HG02840 (cell line): ENCODE results near the gene ENTHD1.
"Not testable (repeated sequence)": the region's sequence is repeated elsewhere in the genome, so short reads cannot be mapped to it uniquely, and the experiment has no call there.

Source experiments
- ATAC-seq: cut with Tn5 transposase; IDR thresholded peaks from one replicate; pipeline ENCODE4 v1.9.1; 2021; ENCODE audit warnings: mild to moderate bottlenecking, moderate library complexity, moderate number of reproducible peaks; ENCODE audit not compliant: unreplicated experiment, low FRiP score

ENTHD1 gene

DNA sequence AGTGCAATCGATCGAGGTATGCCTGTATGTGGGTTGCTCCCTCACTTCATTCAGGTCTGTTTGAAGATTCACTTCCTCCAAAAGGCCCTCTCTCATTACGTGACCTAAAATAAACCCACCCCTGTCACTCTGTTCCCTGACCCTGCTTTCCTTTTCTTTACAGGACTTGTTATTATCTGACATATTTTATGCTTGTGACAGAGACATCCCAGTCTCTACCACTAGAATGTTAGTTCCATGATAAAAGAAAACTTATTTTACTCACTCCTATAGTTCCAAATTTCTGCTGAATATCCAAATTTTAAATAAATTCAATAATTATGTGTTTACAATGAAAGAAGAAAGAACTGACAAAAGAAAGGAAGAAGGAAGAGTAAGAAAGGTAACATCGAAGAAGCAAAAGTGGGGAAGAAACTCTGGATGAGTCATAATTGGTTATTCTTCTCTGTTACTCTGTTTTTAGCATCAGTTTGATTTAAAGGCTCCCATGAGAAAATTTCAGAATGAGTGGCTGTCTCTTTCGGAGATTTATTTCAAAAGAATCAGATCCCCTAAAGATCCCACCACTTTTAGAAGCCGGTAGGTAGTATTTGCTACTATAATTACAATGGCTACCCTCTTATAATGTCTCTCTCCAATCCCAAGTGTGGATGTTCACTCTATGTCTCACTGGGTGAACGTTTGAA, 33.5 kb downstream of the ENTHD1 start:
- ATAC-seq, result no peak

DNA sequence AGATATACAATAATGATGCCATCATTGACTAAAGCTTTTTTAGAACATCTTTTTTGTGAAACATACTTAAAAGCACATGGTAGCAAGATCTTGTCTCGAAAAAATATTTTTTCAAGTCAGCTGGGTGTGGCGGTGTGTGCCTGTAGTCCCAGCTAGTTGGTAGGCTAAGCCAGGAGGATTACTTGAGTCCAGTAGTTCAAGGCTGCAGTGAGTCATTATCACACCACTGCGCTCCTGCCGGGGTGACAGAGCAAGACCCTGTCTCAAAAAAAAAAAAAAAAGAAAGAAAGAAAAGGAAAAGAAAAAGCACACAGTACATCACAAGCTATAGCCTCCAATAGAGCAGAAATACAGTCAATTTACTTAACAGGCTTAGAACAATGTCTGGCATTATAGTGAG, 37.0 kb downstream of the ENTHD1 start:
- ATAC-seq, result no peak

DNA sequence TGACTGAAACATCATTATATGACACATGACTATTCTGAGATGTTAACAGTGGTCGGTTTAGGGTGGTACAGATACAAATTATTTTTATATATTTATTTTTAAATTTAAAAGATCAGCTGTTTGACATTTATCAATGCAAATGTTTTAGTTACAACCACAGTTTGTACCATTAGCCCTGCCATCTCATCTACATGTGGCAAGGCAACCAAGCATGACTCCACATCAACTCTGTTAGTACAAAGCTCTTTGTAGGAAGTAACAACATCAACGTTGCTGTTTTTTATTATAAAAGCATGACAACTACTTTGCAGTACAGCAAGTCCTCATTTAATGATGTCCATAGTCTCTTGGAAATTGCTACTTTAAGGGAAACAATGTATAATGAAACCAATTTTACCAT, 40.8 kb downstream of the ENTHD1 start:
- ATAC-seq, result no peak

DNA sequence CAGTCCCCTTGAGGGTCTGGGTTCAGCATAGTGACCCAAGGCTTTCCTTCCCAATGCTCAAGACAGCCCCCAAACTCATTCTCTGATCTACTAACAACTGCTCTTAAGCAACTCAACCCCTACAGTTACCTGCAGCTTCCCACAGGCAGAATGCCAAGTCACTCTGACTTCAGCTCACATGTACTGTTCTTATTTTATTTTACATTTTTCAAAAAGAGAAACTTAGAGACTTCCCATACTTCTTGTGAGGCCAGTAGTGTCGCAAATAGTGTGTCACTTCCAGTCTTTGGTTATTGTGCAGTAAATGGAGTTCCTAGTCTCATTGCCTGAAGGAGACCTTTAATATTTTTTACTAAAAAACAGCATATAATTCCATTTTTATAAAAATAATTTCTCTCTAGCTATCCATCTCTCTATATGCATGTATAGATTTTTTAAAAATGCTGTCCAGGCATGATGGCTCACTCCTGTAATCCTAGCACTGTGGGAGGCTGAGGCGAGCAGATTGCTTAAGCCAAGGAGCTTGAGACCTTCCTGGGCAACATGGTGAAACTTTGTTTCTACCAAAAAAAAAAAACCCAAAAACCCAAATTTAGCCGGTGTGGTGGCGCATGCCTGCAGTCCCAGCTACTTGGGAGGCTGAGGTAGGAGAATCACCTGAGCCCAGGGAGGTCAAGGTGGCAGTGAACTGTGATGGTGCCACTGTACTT, 41.8 kb downstream of the ENTHD1 start:
- ATAC-seq, result no peak

DNA sequence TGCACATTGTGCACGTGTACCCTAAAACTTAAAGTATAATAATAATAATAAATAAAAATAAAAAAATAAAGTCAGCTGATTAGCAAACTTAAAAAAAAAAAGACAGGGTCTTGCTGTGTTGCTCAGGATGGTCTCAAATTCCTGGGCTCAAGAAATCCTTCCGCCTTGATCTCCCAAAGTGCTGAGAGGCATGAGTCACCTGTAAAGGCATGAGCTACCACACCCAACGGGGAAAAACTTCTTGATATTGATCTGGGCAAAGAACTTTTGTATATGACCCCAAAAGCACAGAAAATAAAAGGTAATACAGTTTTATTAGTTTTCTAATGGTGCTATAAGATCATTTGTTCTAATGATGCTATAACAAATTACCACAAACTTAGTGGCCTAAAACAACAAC, 46.1 kb downstream of the ENTHD1 start:
- ATAC-seq, result no peak

DNA sequence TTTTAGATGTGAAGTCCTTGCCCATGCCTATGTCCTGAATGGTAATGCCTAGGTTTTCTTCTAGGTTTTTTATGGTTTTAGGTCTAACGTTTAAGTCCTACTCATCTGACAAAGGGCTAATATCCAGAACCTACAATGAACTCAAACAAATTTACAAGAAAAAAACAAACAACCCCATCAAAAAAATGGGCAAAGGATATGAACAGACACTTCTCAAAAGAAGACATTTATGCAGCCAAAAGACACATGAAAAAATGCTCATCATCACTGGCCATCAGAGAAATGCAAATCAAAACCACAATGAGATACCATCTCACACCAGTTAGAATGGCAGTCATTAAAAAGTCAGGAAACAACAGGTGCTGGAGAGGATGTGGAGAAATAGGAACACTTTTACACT, 47.0 kb downstream of the ENTHD1 start:
- not testable (repeated sequence) for ATAC-seq

DNA sequence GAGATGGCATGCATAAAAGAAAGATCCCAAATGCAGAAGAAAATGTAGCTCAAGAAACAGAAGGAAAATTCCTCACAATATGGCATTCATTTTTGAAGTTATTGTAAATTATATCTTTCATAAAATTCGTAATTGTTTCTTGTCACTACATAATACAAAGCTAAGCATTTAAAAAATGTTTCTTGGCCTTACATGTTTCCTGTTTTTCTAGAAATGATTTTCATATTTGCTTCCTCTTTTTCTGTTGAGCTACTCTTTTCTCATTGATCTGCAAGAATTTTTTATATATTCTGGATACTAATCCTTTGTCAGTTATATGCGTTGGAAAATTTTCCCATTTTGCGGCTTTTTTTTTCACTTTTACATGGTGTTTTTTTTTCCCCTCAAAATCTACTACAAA, 48.0 kb downstream of the ENTHD1 start:
- ATAC-seq, result no peak

DNA sequence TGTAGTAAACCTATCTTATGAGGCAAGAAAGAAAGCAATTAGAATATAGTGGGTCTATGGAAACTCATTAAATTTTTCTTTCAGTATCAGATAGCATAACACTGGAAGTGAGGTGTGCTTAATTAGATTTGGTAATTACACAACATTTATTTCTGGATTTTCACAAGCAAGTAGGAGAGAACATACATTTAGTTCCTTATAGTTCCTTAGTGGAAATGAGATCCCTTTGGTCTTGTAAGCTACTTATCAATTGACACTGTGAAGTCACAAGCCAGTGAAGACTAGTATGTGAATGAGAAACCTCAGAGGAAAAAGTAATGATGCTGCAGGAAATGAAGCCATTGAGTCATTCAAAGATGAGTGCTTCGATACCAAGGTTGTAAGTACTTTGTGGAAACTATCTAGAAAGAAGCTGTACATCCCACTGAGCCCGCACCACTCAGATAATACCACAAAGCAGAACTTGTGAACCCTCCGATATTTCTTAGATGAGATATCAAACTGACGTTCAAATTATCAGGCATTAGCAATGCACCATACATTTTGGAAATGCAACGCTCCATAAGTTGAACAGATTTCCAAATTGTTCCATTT, 53.5 kb downstream of the ENTHD1 start:
- ATAC-seq, result no peak

DNA sequence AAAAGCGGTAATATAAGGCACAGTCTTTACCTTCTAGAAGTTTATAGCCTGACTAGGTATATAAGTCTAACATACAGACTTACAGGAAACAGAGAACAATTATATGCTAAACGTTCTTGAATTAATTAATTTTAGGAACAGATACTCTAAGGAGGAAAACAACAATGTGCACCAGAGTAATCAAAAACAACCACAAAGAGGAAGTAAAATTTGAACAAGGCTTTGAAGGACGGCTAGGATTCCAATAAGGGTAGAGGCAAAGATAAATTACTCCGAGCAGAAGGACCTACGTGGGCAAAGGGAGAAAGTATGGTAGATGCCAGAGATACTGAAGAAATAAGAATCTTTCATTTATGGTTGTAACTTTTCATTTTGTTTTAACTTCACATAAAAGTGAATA, 54.4 kb downstream of the ENTHD1 start:
- no peak for ATAC-seq

DNA sequence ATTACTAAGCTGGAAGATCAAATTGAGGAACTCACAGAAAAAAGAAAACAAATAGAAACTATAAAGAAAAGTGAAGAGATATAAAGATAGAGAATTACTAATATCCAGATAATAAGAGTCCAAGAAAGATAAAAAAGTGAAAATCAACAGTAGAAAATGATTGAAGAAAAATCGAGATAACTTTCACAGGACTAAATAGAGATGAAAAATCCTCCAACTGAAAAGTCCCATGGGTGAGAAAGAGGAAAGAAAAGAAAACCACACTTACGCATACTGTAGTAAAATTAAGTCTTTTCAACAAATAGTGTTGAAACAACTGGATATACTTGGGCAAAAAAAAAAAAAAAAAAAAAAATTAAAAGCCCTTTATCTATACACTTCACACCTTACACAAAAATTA, 60.0 kb downstream of the ENTHD1 start:
- no peak for ATAC-seq

DNA sequence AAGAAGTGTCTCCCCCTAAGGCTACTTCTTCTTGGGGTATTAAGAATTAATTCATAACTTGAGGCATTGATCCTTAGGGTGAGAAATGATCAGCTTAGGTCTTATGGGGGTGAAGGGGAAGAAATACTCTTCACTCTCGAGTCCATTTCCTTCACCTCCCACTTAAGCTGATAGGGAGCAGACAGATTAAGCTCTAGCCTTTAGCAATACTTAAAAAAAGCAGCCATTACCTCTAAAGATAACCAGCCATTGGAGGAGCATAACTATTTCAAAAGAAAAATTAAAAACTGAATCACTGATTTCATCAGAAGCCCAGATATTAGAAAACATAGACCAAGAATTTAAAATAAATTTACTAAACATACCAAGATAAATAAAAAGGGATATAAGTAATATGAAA, 60.5 kb downstream of the ENTHD1 start:
- ATAC-seq, result no peak

DNA sequence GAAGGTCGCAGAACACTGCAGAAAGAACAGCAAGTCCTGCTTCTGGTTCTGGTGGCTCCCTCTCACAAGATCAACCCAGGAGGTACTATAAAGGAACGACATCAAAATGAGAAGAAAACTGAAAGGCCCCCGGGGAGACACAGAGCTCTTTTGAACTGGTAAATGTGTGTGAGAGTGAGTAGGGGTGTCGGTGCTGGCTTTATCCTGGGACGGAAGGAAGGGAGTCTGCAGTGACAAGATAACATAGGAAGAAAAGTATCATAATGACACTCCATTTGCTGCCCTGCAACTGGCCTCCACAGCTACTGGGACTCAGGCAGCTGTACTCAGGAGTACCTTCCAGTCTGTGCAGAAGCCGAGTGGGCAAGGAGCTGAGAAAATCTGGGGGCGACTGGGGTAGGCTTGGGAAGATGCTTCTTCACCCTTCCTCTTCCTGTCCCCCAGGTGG, 60.9 kb downstream of the ENTHD1 start:
- ATAC-seq, result no peak

DNA sequence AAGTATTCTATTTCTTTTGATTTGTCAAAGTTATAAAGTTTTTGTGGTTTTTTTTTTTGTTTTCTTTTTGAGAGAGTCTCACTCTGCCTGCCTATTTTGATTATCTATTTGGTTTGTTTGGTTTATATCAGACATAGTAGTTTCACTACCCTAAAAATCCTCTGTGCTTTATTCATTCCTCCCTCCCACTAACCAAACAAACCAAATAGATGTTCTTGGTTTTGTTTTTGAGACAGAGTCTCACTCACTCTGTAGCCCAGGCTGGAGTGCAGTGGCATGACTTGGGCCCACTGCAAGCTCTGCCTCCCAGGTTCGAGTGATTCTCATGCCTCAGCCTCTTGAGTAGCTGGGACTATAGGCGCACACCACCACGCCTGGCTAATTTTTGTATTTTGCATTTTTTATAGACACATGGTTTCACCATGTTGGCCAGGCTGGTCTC, 67.9 kb downstream of the ENTHD1 start:
- peak; percentile 65 for ATAC-seq

DNA sequence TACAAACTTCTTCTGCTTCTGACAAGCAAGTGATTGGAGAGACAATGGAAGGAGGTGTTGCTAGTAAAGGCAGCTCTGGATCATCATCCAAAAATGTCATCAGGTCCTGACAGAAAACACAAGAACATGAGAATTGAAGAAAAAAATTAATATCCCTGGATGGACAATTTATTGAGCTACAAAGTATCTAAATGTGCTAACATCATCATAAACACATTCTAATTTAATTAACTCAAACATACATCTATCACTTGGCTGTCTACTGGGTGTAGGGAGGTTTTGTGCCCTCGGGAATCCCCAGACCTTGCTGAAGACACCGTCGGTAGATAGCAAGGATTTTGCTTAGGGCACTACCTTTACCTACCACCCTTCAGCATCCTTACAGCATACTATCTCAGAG, 72.6 kb downstream of the ENTHD1 start:
- no peak for ATAC-seq

DNA sequence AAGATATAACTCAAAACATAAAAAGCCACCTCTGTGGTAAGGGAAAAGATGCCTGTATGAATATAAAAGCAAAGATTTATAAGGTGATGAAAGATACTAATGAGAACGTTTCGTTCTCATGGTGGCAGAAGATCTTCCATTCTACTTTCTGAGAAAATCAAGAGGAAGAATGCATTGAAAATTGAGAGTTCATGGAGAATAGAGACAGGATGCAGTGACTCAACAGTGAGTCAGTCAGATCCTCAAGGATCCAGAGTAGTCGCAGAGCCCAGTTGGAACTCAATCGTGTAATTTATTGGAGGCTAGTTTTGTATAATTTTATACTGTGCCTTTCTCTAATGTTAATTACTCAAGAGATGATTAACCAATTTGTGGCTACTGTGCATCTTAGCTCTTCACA, 73.3 kb downstream of the ENTHD1 start:
- no peak for ATAC-seq

DNA sequence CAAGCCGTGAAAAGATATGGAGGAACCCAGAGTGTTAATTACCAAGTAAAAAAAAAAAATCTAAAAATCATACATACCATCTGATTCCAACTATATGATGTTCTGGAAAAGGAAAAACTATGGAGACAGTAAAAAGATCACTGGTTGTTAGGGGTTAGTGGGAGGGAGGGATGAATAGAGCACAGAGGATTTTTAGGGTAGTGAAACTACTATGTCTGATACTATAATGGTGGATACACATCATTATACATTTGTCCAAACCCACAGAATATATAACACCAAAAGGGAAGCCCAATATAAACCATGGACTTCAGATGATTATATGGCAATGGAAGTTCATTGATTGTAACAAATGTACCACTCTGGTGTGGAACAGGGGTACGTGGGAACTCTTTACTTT, 74.1 kb downstream of the ENTHD1 start:
- ATAC-seq, result no peak

DNA sequence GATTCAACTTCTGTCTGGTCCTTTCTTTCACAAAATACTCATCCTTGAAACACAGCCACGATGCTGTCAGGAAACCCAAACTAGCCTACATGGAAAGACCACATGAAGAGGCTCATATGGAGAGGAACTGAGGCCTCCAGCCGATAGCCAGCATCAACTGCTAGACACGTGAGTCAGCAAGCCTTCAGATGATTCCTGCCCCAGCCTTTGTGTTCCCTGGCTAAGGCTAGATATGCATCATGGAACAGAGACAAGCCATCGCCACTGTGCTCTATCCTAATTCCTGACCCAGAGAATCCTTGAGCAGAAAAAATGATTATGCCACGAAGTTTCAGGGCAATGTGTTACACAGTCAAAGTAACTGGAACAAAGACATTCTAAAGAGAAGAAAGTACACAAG, 75.5 kb downstream of the ENTHD1 start:
- ATAC-seq, result no peak

DNA sequence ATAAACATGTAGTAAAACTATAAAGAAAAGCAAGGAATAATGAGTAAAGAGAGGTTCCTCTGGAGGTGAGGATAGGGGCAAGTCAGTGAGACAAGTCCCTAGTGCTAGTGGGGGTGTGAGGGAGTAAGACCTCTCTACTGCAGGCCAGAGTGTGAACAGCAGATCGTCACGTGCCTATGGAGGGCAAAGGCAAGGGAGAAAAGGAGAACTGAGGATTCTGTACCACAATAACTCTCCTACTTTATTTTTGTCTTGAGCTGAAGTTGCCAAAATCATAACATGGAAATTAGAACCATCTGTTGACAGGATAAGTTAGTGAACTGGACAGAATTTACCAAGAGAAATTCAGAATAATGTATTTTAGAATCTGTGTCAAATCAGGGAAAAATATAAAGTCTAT, 77.6 kb downstream of the ENTHD1 start:
- no peak for ATAC-seq

DNA sequence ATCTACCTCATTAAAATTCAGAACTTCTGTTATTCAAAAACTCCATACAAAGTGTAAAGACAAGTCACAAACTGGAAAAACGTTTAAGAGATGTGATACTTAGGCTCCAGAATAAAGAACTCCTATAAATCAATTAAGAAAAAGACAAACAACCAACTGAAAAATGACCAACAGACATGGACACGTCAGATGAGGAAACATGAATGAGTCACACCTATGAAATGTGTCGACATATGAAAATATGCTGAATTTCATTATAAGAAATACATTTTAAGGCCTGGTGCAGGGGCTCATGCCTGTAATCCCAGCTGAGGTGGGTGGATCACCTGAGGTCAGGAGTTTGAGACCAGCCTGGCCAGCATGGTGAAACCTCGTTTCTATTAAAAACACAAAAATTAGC, 78.7 kb downstream of the ENTHD1 start:
- ATAC-seq, result no peak

DNA sequence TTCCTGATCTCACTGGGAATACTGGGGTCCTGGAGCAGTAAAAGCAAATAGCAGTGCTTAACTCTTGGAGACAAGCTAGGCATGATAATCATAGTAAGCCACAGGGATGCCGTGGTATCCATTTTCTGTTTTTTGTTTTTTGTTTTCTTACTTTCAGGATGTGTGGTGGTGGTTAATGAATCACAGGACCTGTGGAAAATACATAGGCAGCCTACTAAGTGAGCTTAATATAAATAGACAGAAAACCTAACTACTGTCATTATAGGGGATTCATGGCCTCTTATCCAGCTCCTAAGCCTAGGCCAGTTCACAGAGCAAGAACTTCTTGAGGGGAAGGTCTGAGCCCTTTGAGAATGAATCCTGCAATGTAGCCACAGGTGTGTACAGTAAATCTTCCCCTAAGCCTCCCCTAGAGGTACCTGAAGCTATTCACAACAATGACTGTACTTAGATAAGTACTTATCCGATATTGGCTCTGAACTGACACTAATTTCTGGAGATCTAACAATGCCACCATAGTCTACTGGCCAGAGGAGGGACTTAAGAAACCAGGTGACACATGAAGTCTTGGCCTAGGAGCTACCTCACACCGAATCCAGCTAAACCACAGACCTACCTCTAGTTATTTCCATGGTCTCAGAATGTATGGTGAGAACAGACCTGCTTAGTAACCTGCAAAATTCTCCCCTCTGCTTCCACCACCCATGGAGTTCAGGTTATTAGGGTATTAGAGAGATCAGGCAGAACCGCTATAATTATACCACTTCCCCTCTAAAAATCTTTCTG, 83.6 kb downstream of the ENTHD1 start:
- ATAC-seq, result no peak

DNA sequence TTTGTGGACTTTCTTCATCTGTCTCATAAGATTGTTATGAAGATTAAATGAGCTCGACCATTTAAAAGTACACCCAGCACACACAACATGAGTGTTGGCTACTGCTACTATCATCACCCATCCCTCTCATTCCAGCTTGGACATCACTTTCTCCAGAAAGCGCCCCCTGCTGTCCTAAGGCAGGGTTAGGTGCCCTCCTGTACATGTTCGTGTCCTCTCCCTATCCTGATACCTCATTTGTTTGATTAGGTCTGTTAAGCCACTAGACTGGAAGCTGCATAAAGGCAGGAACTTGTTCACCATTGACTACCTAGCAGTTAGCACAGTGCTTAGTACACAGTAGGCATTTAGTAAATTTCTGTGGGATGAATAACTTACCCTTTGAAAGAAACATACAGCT, 85.5 kb downstream of the ENTHD1 start:
- ATAC-seq, result no peak
